ENCODE measurements around the gene PTGFRN.

- no peak for TF ChIP-seq POLR2A (IDR thresholded peaks at IDR 0.05; ENCODE audit: low read depth, low read length)
- no peak for TF ChIP-seq TAF1 (IDR thresholded peaks at IDR 0.05; ENCODE audit: borderline replicate concordance, low read depth, low read length)
- TF ChIP-seq POLR2AphosphoS5 (IDR thresholded peaks at IDR 0.05; ENCODE audit: low read depth, low read length): no peak
Measured at GRCh38 chr1:116882866-116883265, 26.9 kb upstream of the PTGFRN start.

Data from GM12892 (cell line).